Neuronal stem cell (in vitro differentiated cells): ENCODE measurements around the gene KCTD15.
A peak's percentile ranks its signal among the peaks of the same experiment; 100 is the strongest.

Experiments
- DNase-seq: peaks from one replicate; pipeline ENCODE4 v3.0.0-alpha.2; 2013; ENCODE audit warnings: low spot score
- H2AFZ ChIP-seq: one replicate; pipeline ENCODE4 v1.6.1; 2013; ENCODE audit warnings: mild to moderate bottlenecking, low read length, inconsistent platforms
- H2AK5ac ChIP-seq: 2 replicates; pipeline ENCODE4 v1.6.1; 2013; ENCODE audit warnings: low read depth, mild to moderate bottlenecking, inconsistent platforms, low read length, moderate library complexity, mixed read lengths
- H2BK120ac ChIP-seq: 2 replicates; pipeline ENCODE4 v1.6.1; 2013; ENCODE audit warnings: low read depth, mild to moderate bottlenecking, inconsistent platforms, low read length, moderate library complexity, mixed read lengths
- H2BK12ac ChIP-seq: one replicate; pipeline ENCODE4 v1.6.1; 2013; ENCODE audit warnings: low read length, inconsistent platforms
- H2BK15ac ChIP-seq: 2 replicates; pipeline ENCODE4 v1.6.1; 2013; ENCODE audit warnings: mild to moderate bottlenecking, low read length, inconsistent platforms, mixed read lengths
- H2BK5ac ChIP-seq: one replicate; pipeline ENCODE4 v1.6.1; 2013; ENCODE audit warnings: inconsistent platforms, mild to moderate bottlenecking, low read length, moderate library complexity
- H3K14ac ChIP-seq: one replicate; pipeline ENCODE4 v1.6.1; 2013; ENCODE audit warnings: low read length, inconsistent platforms
- H3K18ac ChIP-seq: 2 replicates; pipeline ENCODE4 v1.6.1; 2013; ENCODE audit warnings: low read length, inconsistent platforms
- H3K23ac ChIP-seq: 2 replicates; pipeline ENCODE4 v1.6.1; 2013; ENCODE audit warnings: low read depth, mild to moderate bottlenecking, mixed read lengths, low read length, inconsistent platforms; ENCODE audit not compliant: poor library complexity
- H3K27ac ChIP-seq: replicated peaks from 3 replicates; pipeline ENCODE4 v1.5.1; 2013; ENCODE audit warnings: low read length, inconsistent platforms
- H3K27me3 ChIP-seq, 3 experiments: 2 replicates each; pipeline ENCODE4 v1.6.1; 2013; ENCODE audit warnings: low read length in 3 of 3, mild to moderate bottlenecking in 2 of 3, inconsistent platforms in 1 of 3, low read depth in 1 of 3, mixed read lengths in 1 of 3, moderate library complexity in 1 of 3; ENCODE audit not compliant: control insufficient read depth in 3 of 3, insufficient read depth in 3 of 3
- H3K36me3 ChIP-seq, 2 donors: replicated peaks in 1 of 2; 2 replicates each; pipeline ENCODE4 v1.6.1; 2013; ENCODE audit warnings: low read length in 2 of 2; ENCODE audit not compliant: control insufficient read depth in 2 of 2, insufficient read depth in 2 of 2
- H3K4ac ChIP-seq: 2 replicates; pipeline ENCODE4 v1.6.1; 2013; ENCODE audit warnings: inconsistent platforms, mild to moderate bottlenecking, low read length, moderate library complexity
- H3K4me1 ChIP-seq, 2 donors: 1 replicate in 1 of 2; 2 replicates in 1 of 2; pipeline ENCODE4 v1.6.1; 2013; ENCODE audit warnings: low read length in 2 of 2, low read depth in 1 of 2; ENCODE audit not compliant: control insufficient read depth in 2 of 2, insufficient read depth in 1 of 2
- H3K4me2 ChIP-seq: one replicate; pipeline ENCODE4 v1.6.1; 2013; ENCODE audit warnings: mild to moderate bottlenecking, low read length, inconsistent platforms; ENCODE audit not compliant: insufficient read depth, poor library complexity, severe bottlenecking
- H3K4me3 ChIP-seq, 2 donors: 2 replicates each; pipeline ENCODE4 v1.5.1; 2013; ENCODE audit warnings: low read length in 2 of 2, mild to moderate bottlenecking in 2 of 2, inconsistent platforms in 1 of 2, moderate library complexity in 1 of 2
- H3K79me1 ChIP-seq: one replicate; pipeline ENCODE4 v1.6.1; 2013; ENCODE audit warnings: low read depth, mild to moderate bottlenecking, inconsistent platforms, low read length, moderate library complexity
- H3K9ac ChIP-seq: one replicate; pipeline ENCODE4 v1.6.1; 2013; ENCODE audit warnings: mild to moderate bottlenecking, low read depth, low read length, inconsistent platforms; ENCODE audit not compliant: poor library complexity
- H3K9me3 ChIP-seq, 2 donors: replicated peaks in 1 of 2; 2 replicates each; pipeline versions ENCODE3 to v1.6.1; 2013; ENCODE audit warnings: low read length in 2 of 2, mild to moderate bottlenecking in 2 of 2, inconsistent platforms in 1 of 2, low read depth in 1 of 2, mixed read lengths in 1 of 2, moderate library complexity in 1 of 2; ENCODE audit not compliant: control insufficient read depth in 2 of 2, insufficient read depth in 1 of 2
- H4K8ac ChIP-seq: one replicate; pipeline ENCODE4 v1.6.1; 2013; ENCODE audit warnings: low read depth, mild to moderate bottlenecking, inconsistent platforms, low read length, moderate library complexity
- H4K91ac ChIP-seq: one replicate; pipeline ENCODE4 v1.6.1; 2013; ENCODE audit warnings: low read length, low read depth, mild to moderate bottlenecking, inconsistent platforms; ENCODE audit not compliant: poor library complexity
- WGBS, 2 donors: extraction: QIAGEN DNeasy Blood & Tissue Kit; methylation state at CpG; one replicate each; pipeline ENCODE4 v1.1.7; 2013; ENCODE audit warnings: missing lambda C conversion rate in 2 of 2, mixed read lengths in 1 of 2; ENCODE audit not compliant: insufficient read length in 2 of 2, insufficient replicate concordance in 1 of 2; ENCODE audit errors: extremely low coverage in 2 of 2; 5-methylcytosine and 5-hydroxymethylcytosine counted together

KCTD15 gene

GRCh38 chr19:33797802-33798671 lies 1.4 kb downstream of the KCTD15 start:
- Histone ChIP-seq H2BK12ac (no peak overlapping the region), H3K18ac (peak overlapping the region; percentile 96), H2AK5ac (peak overlapping the region; percentile 93), H4K8ac (no peak overlapping the region), H3K9me3 (peaks cover 0 to 2% of the 10 kb centered on the region in 2 donors), H4K91ac (no peak overlapping the region), H2BK15ac (no peak overlapping the region), H3K9ac (peak overlapping the region; percentile 50), H2BK5ac (peak overlapping the region; percentile 91), H3K4me1 (peaks cover 10 to 15% of the 10 kb centered on the region in 2 donors), H3K4ac (no peak overlapping the region), H3K4me2 (peak overlapping the region; percentile 96), H3K27ac (peak overlapping the region; percentile 97), H3K36me3 (peaks cover 22 to 46% of the 10 kb centered on the region in 2 donors), H3K14ac (no peak overlapping the region), H2BK120ac (no peak overlapping the region), H3K23ac (peak overlapping the region; percentile 67), H3K4me3 (peak overlapping the region; percentile 72 to 92), H3K27me3 (no peaks in the 10 kb centered on the region), H3K79me1 (peaks cover 5% of the 10 kb centered on the region), H2AFZ (peak overlapping the region; percentile 84)
- DNase-seq = peak; percentile 61
- WGBS, 2 donors = no CpG with 5 or more reads among the region's 61 CpGs

- H3K23ac ChIP-seq = peak overlapping the region; percentile 67
- peak overlapping the region; percentile 50 for H3K9ac ChIP-seq
- H3K9me3 ChIP-seq = peaks cover 0 to 2% of the 10 kb centered on the region in 2 donors
- peaks cover 10 to 15% of the 10 kb centered on the region in 2 donors for H3K4me1 ChIP-seq
- H3K4ac ChIP-seq = no peak overlapping the region
- H4K8ac ChIP-seq = no peak overlapping the region
- peak; percentile 33 for DNase-seq
- peaks cover 5% of the 10 kb centered on the region for H3K79me1 ChIP-seq
- H2AK5ac ChIP-seq = peak overlapping the region; percentile 93
- H3K27ac ChIP-seq = no peak overlapping the region
- peaks cover 24 to 52% of the 10 kb centered on the region in 2 donors for H3K36me3 ChIP-seq
- no CpG with 5 or more reads among the region's 12 CpGs for WGBS, 2 donors
- H2BK5ac ChIP-seq = peak overlapping the region; percentile 91
- peak overlapping the region; percentile 96 for H3K4me2 ChIP-seq
- H4K91ac ChIP-seq = no peak overlapping the region
- H2BK12ac ChIP-seq = no peak overlapping the region
- H3K27me3 ChIP-seq = no peaks in the 10 kb centered on the region
- H3K4me3 ChIP-seq = peak overlapping the region; percentile 72 to 76
- peak overlapping the region; percentile 96 for H3K18ac ChIP-seq
- peak overlapping the region; percentile 62 for H2AFZ ChIP-seq
- no peak overlapping the region for H2BK120ac ChIP-seq
- H2BK15ac ChIP-seq = no peak overlapping the region
- no peak overlapping the region for H3K14ac ChIP-seq
These were observed 2.0 kb downstream of the KCTD15 start for GRCh38 chr19:33798681-33799111.

- Histone ChIP-seq H3K18ac (no peak overlapping the region), H2BK120ac (no peak overlapping the region), H2BK12ac (no peak overlapping the region), H3K79me1 (peaks cover 6% of the 10 kb centered on the region), H3K4me3 (no peak overlapping the region), H2BK5ac (no peak overlapping the region), H4K8ac (no peak overlapping the region), H3K23ac (no peak overlapping the region), H3K27ac (no peak overlapping the region), H2AK5ac (no peak overlapping the region), H3K9ac (no peak overlapping the region), H3K14ac (no peak overlapping the region), H3K36me3 (peaks cover 30 to 60% of the 10 kb centered on the region in 2 donors), H2AFZ (no peak overlapping the region), H2BK15ac (no peak overlapping the region), H3K4me1 (peaks cover 8 to 10% of the 10 kb centered on the region in 2 donors), H3K9me3 (peaks cover 0 to 2% of the 10 kb centered on the region in 2 donors), H3K4me2 (no peak overlapping the region), H3K27me3 (no peaks in the 10 kb centered on the region), H3K4ac (no peak overlapping the region), H4K91ac (no peak overlapping the region)
- no CpG with 5 or more reads among the region's 5 CpGs for WGBS, 2 donors
- no peak for DNase-seq
These were observed 2.8 kb downstream of the KCTD15 start for GRCh38 chr19:33799476-33799875.

GRCh38 chr19:33800012-33800680 lies 3.5 kb downstream of the KCTD15 start:
- Histone ChIP-seq H2AK5ac (no peak overlapping the region), H3K36me3 (peaks cover 35 to 67% of the 10 kb centered on the region in 2 donors), H3K18ac (no peak overlapping the region), H3K4me3 (no peak overlapping the region), H3K4ac (no peak overlapping the region), H3K79me1 (peaks cover 9% of the 10 kb centered on the region), H4K8ac (no peak overlapping the region), H3K27me3 (no peaks in the 10 kb centered on the region), H3K4me1 (peaks cover 5 to 8% of the 10 kb centered on the region in 2 donors), H3K4me2 (no peak overlapping the region), H3K9ac (no peak overlapping the region), H2BK12ac (no peak overlapping the region), H2BK120ac (no peak overlapping the region), H2BK15ac (no peak overlapping the region), H3K9me3 (peaks cover 0 to 2% of the 10 kb centered on the region in 2 donors), H4K91ac (no peak overlapping the region), H2AFZ (no peak overlapping the region), H2BK5ac (no peak overlapping the region), H3K23ac (no peak overlapping the region), H3K27ac (no peak overlapping the region), H3K14ac (no peak overlapping the region)
- WGBS, 2 donors = no CpG with 5 or more reads among the region's 16 CpGs
- DNase-seq = no peak
